ENCODE measurements around the gene KLK7. TPM values are rescaled to one million over a fixed set of nuclear protein-coding genes. Genes with fewer than 3 reads are reported as not detected.

The KLK7 gene
- total RNA-seq: 2.9 and 3.5 TPM in 2 replicates

GRCh38 chr19:50983625-50984292 lies at the start of gene KLK7:
Gene KLK7 (minus strand): TSS chr19:50983917. CDS start chr19:50982399, 1,518 bp downstream.

GRCh38 chr19:51026554-51026831 lies 42.8 kb upstream of the KLK7 start, which contains the start of gene KLK11:
Gene KLK11 (minus strand): TSS chr19:51026616. CDS start chr19:51025631, 985 bp downstream.

GRCh38 chr19:51019544-51019925 lies 35.8 kb upstream of the KLK7 start, which contains the start of gene KLK10:
Gene KLK10 (minus strand): TSS chr19:51019709. CDS start chr19:51019130, 579 bp downstream.

GRCh38 chr19:51001515-51001914 lies 17.8 kb upstream of the KLK7 start, which contains the start of gene KLK8:
Gene KLK8 (minus strand): TSS chr19:51001604. CDS start chr19:51001167, 437 bp downstream.

GRCh38 chr19:50969413-50969760 lies 14.3 kb downstream of the KLK7 start, which contains the start of gene KLK6:
Gene KLK6 (minus strand): TSS chr19:50969591. CDS start chr19:50968104, 1,487 bp downstream.

GRCh38 chr19:50952910-50953309 lies 30.8 kb downstream of the KLK7 start, which contains the start of gene KLK5:
Gene KLK5 (minus strand): TSS chr19:50953038. CDS start chr19:50952657, 381 bp downstream.

Other genes starting within 250 kb of the KLK7 start
- not detected in 2 replicates for gene GPR32, start 213.5 kb downstream of the KLK7 start, total RNA-seq
- not detected in 2 replicates for gene ACP4, start 193.5 kb downstream of the KLK7 start, total RNA-seq
- gene KLK1, start 160.1 kb downstream of the KLK7 start, total RNA-seq: 0.55 TPM in 1 of 2 replicates, not detected in the other
- not detected in 2 replicates for gene KLK15, start 150.3 kb downstream of the KLK7 start, total RNA-seq
- not detected in 2 replicates for gene KLK3, start 129.0 kb downstream of the KLK7 start, total RNA-seq
- gene KLK2, start 110.5 kb downstream of the KLK7 start, total RNA-seq: not detected in 2 replicates
- not detected in 2 replicates for gene KLK4, start 72.5 kb downstream of the KLK7 start, total RNA-seq
- gene KLK5, start 30.9 kb downstream of the KLK7 start, total RNA-seq: 97.7 and 185 TPM in 2 replicates
- 0.11 and 1.6 TPM in 2 replicates for gene KLK6, start 14.3 kb downstream of the KLK7 start, total RNA-seq
- 53.8 and 72.6 TPM in 2 replicates for gene KLK8, start 17.7 kb upstream of the KLK7 start, total RNA-seq
- gene KLK10, start 35.8 kb upstream of the KLK7 start, total RNA-seq: 10.3 and 11.7 TPM in 2 replicates
- 1.0 and 1.7 TPM in 2 replicates for gene KLK11, start 42.7 kb upstream of the KLK7 start, total RNA-seq
- gene KLK12, start 51.1 kb upstream of the KLK7 start, total RNA-seq: 0.23 TPM in 1 of 2 replicates, not detected in the other
- 0.94 TPM in 1 of 2 replicates, not detected in the other for gene KLK13, start 81.2 kb upstream of the KLK7 start, total RNA-seq
- 0.23 TPM in 1 of 2 replicates, not detected in the other for gene KLK14, start 99.0 kb upstream of the KLK7 start, total RNA-seq
- gene CTU1, start 124.5 kb upstream of the KLK7 start, total RNA-seq: 23.4 and 24.4 TPM in 2 replicates
- gene SIGLEC9, start 141.0 kb upstream of the KLK7 start, total RNA-seq: not detected in 2 replicates
- not detected in 2 replicates for gene SIGLEC7, start 158.4 kb upstream of the KLK7 start, total RNA-seq
- gene CD33, start 241.2 kb upstream of the KLK7 start, total RNA-seq: not detected in 2 replicates

All from hair follicular keratinocyte (primary cell).